Activated T-helper 1 cell treated with anti-CD3 and anti-CD28 coated beads, Interleukin-2, amount 50 U/mL, for 16 hours (primary cell): ENCODE data around the gene AFF3.
"Not testable (repeated sequence)": the region's sequence is repeated elsewhere in the genome, so short reads cannot be mapped to it uniquely, and the experiment has no call there.

Source experiments
- DNase-seq, 2 donors: peaks; one replicate each; pipeline ENCODE4 v3.0.0-alpha.2; 2020; ENCODE audit warnings: low read depth in 1 of 2, low spot score in 1 of 2

The AFF3 gene

GRCh38 chr2:99938250-99938649, 204.1 kb downstream of the AFF3 start:
- DNase-seq, result no peak

GRCh38 chr2:99936065-99936464, 206.3 kb downstream of the AFF3 start:
- DNase-seq, result no peak

DNA sequence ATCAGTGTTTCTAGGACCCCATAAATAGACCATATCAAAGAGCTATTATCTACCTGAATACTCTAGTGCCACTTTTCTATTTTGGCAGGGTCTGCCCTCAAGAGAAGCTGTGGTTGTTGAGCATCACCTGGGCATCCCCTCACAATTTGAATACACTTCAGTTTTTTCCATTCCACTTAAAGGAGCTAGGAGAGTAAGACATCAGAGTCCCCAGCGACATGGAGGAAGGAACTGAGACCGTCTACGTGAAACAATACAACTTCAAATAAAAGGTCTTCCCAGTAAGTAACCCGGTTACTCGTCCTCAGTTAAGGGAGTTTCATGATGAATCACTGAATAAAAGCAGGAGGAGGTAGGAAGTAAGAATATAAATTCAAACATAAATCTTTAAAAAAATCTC, 206.7 kb downstream of the AFF3 start:
- DNase-seq, result no peak

DNA sequence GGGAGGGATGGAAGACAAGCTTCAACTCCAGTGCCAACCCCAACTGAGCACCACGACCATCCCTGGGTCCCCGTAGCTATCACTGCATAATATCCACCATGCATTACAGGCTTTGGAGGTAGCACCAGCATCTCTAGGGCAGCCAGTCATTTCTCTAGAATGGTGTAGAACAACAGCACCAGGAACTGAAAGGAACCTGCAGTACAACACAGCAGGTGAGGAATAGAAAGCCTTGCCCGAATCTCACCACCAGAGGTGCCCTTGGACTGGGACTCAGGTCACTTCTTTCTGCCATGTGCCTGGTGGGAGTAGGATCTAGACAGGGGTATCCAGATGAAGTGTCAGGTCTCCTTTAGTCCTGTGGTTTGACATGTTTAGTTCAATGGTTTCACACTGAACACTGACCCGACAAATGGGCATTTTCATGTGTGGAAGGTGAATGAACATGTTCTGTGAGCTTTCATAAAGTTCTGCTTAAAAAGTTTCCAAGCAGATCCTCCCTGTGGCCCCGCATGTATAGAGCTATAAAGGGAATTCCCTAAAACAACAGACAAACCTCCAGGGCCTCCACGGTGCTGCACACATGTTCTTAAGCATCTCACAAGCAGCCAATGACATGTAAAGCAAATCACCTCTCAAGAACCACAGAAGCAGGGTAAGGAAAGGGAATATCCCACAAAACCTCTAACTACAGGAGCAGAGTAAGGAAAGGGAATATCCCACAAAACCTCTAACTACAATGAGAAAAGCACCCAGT, 208.3 kb downstream of the AFF3 start:
- DNase-seq, result no peak

DNA sequence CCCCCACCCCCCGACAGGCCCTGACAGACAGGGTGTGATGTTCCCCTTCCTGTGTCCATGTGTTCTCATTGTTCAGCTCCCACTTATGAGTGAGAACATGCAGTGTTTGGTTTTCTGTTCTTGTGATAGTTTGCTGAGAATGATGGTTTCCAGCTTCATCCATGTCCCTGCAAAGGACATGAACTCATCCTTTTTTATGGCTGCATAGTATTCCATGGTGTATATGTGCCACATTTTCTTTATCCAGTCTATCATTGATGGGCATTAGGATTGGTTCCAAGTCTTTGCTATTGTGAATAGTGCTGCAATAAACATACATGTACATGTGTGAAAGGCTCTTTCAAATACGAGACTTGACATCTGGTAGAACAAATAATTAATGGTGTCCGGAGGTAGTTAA, 208.9 kb downstream of the AFF3 start:
- DNase-seq, result not testable (repeated sequence)

DNA sequence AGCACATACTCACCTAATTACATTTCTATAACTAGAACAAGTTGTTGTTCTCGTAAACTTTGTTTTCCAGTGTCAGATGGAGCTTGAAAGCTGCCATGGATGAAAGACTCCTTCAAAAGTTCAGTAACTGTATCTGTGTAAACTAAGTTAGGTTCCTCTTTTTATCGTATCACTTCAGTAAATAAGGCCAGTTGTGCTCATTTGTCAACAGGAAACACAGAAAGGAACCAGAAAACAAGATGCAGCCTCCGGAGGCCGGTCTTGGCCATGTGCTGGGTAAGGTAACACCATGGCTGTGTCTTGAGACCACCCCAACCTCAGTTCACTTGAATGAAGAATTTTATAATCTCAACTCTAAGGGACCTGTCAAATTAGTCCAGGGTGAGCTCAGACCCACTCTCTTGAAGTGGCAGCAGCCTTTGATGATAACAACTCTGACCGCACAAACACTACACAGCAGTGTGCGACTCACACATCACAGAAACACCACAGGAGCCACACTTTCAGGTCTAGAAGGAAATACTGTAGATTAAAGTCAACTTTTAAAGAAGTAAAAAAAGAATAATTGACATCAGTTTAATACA, 213.8 kb downstream of the AFF3 start:
- DNase-seq, result no peak

- not testable (repeated sequence) for DNase-seq
Measured at GRCh38 chr2:99927690-99928207, 214.6 kb downstream of the AFF3 start.

DNA sequence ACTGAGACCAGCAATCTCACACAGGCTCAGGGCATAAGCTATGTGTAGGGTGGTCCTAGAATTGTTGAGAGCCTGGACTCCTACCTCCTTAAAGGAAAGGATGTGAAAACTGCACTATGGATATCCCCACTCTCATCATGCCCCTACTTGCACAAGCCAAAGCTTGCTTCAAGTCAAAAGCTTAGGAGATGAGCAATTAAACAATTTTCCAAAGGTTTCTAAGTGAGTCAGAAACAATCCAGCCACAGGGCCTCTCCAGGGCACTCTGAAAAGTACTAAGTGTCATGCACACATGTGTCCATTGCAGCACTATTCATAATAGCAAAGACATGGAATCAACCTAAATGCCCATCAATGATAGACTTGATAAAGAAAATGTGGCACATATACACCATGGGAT, 215.4 kb downstream of the AFF3 start:
- no peak for DNase-seq

DNA sequence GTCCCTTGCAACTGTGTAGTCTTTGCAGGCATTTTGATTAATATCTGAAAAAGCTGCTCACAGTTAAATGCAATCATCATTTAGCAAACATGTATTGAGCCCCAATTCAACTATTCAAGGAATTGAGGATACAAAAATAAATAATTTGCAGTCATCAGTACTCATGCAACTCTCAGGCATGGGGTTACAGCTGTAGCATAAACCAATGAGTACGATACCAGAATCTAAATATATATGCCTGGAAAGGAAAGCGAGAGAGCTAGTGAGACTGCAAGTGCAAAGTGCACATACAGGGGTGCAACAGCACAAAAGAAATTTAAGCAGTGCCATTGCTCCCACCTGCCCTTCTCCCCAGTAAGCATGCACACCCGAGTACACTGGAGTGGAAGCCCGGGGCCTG, 216.4 kb downstream of the AFF3 start:
- no peak for DNase-seq

GRCh38 chr2:99922664-99923063, 219.7 kb downstream of the AFF3 start:
- DNase-seq, result no peak

- no peak for DNase-seq
Measured at GRCh38 chr2:99921903-99922302, 220.5 kb downstream of the AFF3 start.

DNA sequence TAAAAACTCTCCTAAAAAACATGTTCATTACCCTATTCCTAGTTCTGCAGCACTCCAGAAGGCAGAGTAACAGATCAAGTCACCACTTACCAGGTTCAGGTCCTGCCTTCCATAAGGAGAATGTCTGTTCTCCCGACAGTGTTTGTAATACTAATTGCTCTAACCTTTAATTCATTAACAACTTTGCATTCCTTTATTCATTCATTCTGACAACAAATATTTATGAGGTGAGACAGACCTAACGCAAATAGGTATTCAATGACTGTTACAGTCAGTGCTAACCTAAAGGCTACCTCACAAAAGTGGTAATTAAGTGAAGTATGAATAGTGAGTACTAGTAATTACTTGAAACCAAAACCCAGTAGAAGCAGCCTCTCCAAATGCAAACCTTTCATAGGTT, 224.0 kb downstream of the AFF3 start:
- DNase-seq, result no peak

DNA sequence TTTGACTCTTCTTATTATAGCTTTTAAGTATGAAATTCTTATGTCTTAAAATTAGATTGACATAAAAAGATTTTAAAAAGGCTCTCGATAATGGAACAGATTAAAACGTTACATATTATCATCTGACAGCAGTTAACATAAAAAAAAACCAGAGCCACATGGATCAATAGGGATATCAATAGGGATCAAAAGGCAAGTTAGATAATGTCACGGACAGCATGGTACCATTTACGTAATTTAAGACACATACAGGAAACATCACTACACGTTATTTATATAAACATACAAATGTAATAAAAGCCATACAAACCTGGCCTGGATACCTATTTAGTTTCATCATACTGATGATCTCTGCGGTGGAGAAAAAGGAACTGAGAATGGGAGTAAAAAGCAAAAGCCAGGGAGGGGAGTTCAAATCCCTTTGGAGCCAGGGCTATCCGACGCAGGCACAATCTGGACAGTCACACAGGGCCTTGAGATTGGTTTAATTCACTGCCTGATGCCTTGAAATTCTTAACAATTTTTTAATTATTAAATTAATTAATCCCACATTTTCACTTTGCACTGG, 227.2 kb downstream of the AFF3 start:
- DNase-seq, result no peak

GRCh38 chr2:99911736-99912135, 230.7 kb downstream of the AFF3 start:
- no peak for DNase-seq

DNA sequence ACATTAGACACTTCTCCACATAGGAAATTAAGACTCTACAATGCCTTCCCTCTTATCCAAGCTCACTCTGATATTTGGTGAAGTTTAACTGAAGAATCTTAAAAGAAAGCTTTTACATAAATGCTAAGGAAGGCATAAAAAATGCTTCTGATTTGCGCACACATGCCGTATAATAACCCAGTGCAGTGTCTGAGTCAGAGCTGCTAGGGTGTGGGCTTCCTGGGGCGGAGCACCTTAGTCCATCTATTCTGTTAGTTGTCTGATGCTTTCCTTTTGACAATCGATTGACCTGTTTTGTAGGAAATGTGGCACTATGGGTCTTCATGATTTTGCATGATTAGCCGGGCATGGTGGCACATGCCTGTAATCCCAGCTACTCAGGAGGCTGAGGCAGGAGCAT, 231.5 kb downstream of the AFF3 start:
- DNase-seq, result no peak

GRCh38 chr2:99905636-99906035, 236.8 kb downstream of the AFF3 start:
- DNase-seq, result no peak

DNA sequence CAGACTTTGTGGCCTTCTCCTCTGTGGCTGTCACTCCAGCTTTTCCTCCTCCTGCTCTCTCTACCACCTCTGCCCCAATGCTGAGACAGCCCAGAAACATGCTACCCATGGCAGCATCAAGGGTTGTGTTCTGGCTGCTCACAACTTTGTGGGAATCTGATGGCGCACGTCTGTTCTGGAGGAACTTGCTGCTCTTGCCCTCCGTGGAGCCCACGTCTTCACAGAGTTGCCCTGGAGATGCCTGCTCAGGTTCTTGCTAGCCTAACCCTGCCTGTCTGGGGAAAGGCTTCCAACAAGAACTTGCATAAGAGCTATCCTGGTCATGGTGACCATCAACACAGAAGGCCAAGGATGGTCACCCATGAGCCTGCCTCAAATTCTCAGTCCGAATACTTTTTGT, 237.4 kb downstream of the AFF3 start:
- no peak for DNase-seq

- no peak for DNase-seq
Measured at GRCh38 chr2:99903981-99904380, 238.4 kb downstream of the AFF3 start.

- no peak for DNase-seq
Measured at GRCh38 chr2:99900556-99900955, 241.8 kb downstream of the AFF3 start.

DNA sequence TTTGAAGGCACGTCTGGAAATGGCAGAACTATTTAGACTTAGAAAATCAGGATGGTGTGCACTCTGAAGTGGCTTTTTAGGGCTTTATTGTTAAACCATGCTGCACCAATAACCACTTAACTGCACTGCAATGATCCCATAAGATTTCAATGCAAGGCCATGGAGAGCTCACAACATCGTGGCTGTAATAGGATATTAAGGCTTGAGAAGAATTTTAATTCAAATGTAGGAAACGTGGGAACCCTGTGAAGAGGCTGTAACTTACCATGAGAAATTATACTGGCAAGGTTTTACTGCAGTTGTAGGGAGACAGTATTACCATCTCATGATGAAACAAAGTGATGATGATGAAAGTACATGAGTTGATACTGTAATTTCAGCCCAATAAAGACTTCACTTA, 242.5 kb downstream of the AFF3 start:
- DNase-seq, result no peak

- no peak for DNase-seq
Measured at GRCh38 chr2:99899058-99899855, 243.1 kb downstream of the AFF3 start.
